Uterus (tissue), 4 donors: ENCODE data around the gene ADGRD2. TPM values are rescaled to one million over a fixed set of nuclear protein-coding genes. Genes with fewer than 3 reads are reported as not detected.

ENCODE experiments used
- DNase-seq, 2 donors: peaks; one replicate each; pipeline ENCODE4 v3.0.0-alpha.2; 2019 to 2020
- H3K27ac ChIP-seq, 2 donors: fragments of 200-600 bp; sonication (generic); 1 replicate in 1 of 2; 2 replicates in 1 of 2; pipeline ENCODE4 v1.5.1; 2016 to 2018
- H3K27me3 ChIP-seq, 2 donors: fragments of 200-600 bp; sonication (generic); one replicate each; pipeline ENCODE4 v1.5.1; 2018 to 2019; ENCODE audit warnings: control low read depth in 1 of 2
- H3K36me3 ChIP-seq, 2 donors: fragments of 200-600 bp; sonication (generic); one replicate each; pipeline ENCODE4 v1.5.1; 2019; ENCODE audit warnings: control low read depth in 1 of 2
- H3K4me1 ChIP-seq, 2 donors: fragments of 200-600 bp; sonication (generic); one replicate each; pipeline ENCODE4 v1.5.1; 2018 to 2019; ENCODE audit warnings: control low read depth in 1 of 2
- H3K4me3 ChIP-seq, 2 donors: fragments of 200-600 bp; sonication (generic); 1 replicate in 1 of 2; 2 replicates in 1 of 2; pipeline ENCODE4 v1.5.1; 2018 to 2019; ENCODE audit warnings: mild to moderate bottlenecking in 1 of 2
- H3K9me3 ChIP-seq, 2 donors: fragments of 200-600 bp; sonication (generic); one replicate each; pipeline ENCODE4 v1.5.1; 2019; ENCODE audit warnings: control low read depth in 1 of 2
- CTCF ChIP-seq, 4 experiments: fragments of 200-600 bp in 2 of 4; fragments of 450-650 bp in 2 of 4; sonication (generic) in 2 of 4; IDR thresholded peaks; one replicate each; pipeline ENCODE4 v1.5.1; 2016 to 2019; ENCODE audit warnings: antibody characterized with exemption in 4 of 4, mild to moderate bottlenecking in 2 of 4, moderate library complexity in 1 of 4
- POLR2A ChIP-seq, 2 donors: fragments of 450-650 bp; IDR thresholded peaks; one replicate each; pipeline ENCODE4 v1.6.1; 2016; ENCODE audit warnings: antibody characterized with exemption in 2 of 2, mild to moderate bottlenecking in 1 of 2, moderate library complexity in 1 of 2
- intact Hi-C: fragments of 100-400 bp; cut with DNase I; formaldehyde crosslinking; loops from one replicate; pipeline ENCODE4 v1.15.1; 2023; ENCODE audit warnings: low total_unique reads
- total RNA-seq, 4 donors: library from RNA; depleted of rRNA in 3 of 4; stranded (reverse); fragments of >200 nt in 3 of 4; gene quantifications; one replicate each; pipeline versions ENCODE4 v1.1.0 to v1.2.4, GENCODE V29; 2014 to 2023
- donor health status: DM: yes; HTN: yes; CAD: no.

ADGRD2 gene
- total RNA-seq, 4 donors from 2014 or later, result 0.76 TPM; not detected in 3

DNA sequence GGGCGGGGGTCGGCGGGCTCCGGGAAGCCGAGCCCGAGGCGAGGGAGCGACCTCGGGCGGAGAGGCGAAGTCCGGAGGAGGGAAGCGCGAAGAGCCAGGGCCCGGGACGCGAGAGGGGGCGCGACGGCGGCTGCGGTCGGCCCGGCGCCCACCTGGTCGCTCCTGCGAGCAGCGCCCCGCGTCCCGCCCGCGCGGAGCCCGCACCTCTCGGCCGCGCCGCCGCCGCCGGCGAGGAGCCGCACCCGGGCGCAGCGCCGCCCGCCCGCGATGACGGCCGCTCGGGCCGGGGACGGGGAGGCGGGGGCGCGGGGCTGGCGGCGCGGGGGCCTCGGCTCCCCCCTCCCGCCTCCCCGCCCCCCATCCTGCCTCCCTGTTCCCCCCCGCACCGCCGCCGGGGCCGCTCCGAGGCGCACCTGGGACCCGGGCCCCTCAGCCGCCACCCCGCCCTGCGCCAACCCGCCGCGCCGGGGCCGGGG lies 54.3 kb downstream of the ADGRD2 start:
- intact Hi-C loops, result no loop called here
- peaks cover 0 to 26% of the 10 kb centered on the region in 2 donors for H3K27me3 ChIP-seq
- peak overlapping the region in 1 of 2 donors; percentile 35 for H3K4me3 ChIP-seq

GRCh38 chr9:124505006-124505900 lies 55.0 kb downstream of the ADGRD2 start:
- H3K36me3 ChIP-seq, result no peaks in the 10 kb centered on the region
- intact Hi-C loops, result no loop called here
- DNase-seq, result no peak
- peaks cover 0 to 6% of the 10 kb centered on the region in 2 donors for H3K4me1 ChIP-seq
- no peak overlapping the region for H3K27ac ChIP-seq
- no peaks in the 10 kb centered on the region for H3K9me3 ChIP-seq
- H3K4me3 ChIP-seq, result peak overlapping the region in 1 of 2 donors; percentile 29
- peaks cover 0 to 26% of the 10 kb centered on the region in 2 donors for H3K27me3 ChIP-seq
- no peak for TF ChIP-seq CTCF (IDR thresholded peaks at IDR 0.05)
- no peak for TF ChIP-seq POLR2A (IDR thresholded peaks at IDR 0.05)

More for the DNA sequence above, 54.3 kb downstream of the ADGRD2 start:
- H3K9me3 ChIP-seq, result no peaks in the 10 kb centered on the region
- no peak for DNase-seq
- H3K27ac ChIP-seq, result no peak overlapping the region
- no peaks in the 10 kb centered on the region for H3K36me3 ChIP-seq
- no peak for TF ChIP-seq CTCF (IDR thresholded peaks at IDR 0.05)
- TF ChIP-seq POLR2A (IDR thresholded peaks at IDR 0.05), result no peak
- peaks cover 0 to 6% of the 10 kb centered on the region in 2 donors for H3K4me1 ChIP-seq

DNA sequence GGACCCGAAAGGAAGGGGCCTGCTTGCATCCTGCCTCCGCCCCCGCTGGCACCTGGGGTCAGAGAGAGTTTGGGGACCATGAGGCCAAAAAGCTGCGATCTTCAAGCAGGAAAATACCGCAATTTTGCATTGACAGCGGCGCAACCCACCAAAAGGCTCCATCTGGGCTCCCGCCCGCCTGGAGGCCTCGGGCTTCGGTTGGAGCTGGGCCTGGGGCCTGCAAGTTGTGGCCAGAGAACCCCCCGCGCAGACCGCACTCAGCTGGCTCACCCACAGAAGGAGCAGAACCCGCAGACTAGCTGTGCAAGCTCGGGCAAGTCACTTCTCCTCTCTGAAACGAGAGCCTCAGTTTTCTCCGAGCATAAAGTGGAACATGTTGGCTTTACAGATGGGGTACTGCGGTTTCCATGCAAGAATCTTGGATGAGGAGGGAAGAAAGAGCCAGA lies 55.7 kb downstream of the ADGRD2 start:
- intact Hi-C loops, result no loop called here
- TF ChIP-seq CTCF (IDR thresholded peaks at IDR 0.05) (no peak), POLR2A (IDR thresholded peaks at IDR 0.05) (no peak)
- Histone ChIP-seq H3K4me1 (peaks cover 0 to 6% of the 10 kb centered on the region in 2 donors), H3K27me3 (peaks cover 0 to 26% of the 10 kb centered on the region in 2 donors), H3K9me3 (no peaks in the 10 kb centered on the region), H3K27ac (no peak overlapping the region), H3K36me3 (no peaks in the 10 kb centered on the region), H3K4me3 (peak overlapping the region in 1 of 2 donors; percentile 49)
- DNase-seq, result no peak

- intact Hi-C loops, result no loop called here
- Histone ChIP-seq H3K4me3 (peak overlapping the region in 1 of 2 donors; percentile 49), H3K27ac (no peak overlapping the region), H3K9me3 (no peaks in the 10 kb centered on the region), H3K36me3 (no peaks in the 10 kb centered on the region), H3K4me1 (peaks cover 0 to 6% of the 10 kb centered on the region in 2 donors), H3K27me3 (peaks cover 0 to 24% of the 10 kb centered on the region in 2 donors)
- TF ChIP-seq CTCF (IDR thresholded peaks at IDR 0.05) (no peak), POLR2A (IDR thresholded peaks at IDR 0.05) (no peak)
- no peak for DNase-seq
These were observed 56.2 kb downstream of the ADGRD2 start for GRCh38 chr9:124506433-124506832.
